K562 (cell line): Measurements from ENCODE around the gene GPR135. TPM values are rescaled to one million over a fixed set of nuclear protein-coding genes. Genes with fewer than 3 reads are reported as not detected.

Experiments
- FOSL1 ChIP-seq: fragments of 200-800 bp; sonication (Bioruptor generic); conservative IDR thresholded peaks from 2 replicates; pipeline ENCODE4 v1.6.1; 2016; ENCODE audit warnings: missing genetic modification characterization, missing compliant biosample characterization
- polyA plus RNA-seq, 8 experiments: library from polyadenylated mRNA; depleted of rRNA in 4 of 8; stranded (reverse) in 5 of 8; unstranded in 3 of 8; fragments of >200 nt; fragmentation: Nextera tagmentation in 2 of 8; fragmentation: Illumina TruSeq in 1 of 8; extraction: Ambion mirVana in 2 of 8; extraction: Trizol in 1 of 8; gene quantifications; 2 replicates each; pipeline versions ENCODE4 v1.2.1 to v1.2.3, GENCODE V29; 2011 to 2014; ENCODE audit warnings: inconsistent platforms in 1 of 8, missing spikeins in 1 of 8
- total RNA-seq, 7 experiments: library from RNA; depleted of rRNA in 6 of 7; stranded (reverse); fragments of >200 nt in 6 of 7; fragmentation: Illumina TruSeq in 2 of 7; extraction: Trizol in 2 of 7; gene quantifications; 2 replicates each; pipeline versions ENCODE4 v1.2.1 to v1.2.3, GENCODE V29; 2011 to 2021; ENCODE audit warnings: low replicate concordance in 1 of 7
- TF ChIP-seq, protein P1 (sequence below), 2 experiments: fragments of 450-650 bp in 1 of 2; sonication (generic) in 1 of 2; formaldehyde crosslinking in 1 of 2; IDR thresholded peaks in 1 of 2; conservative IDR thresholded peaks in 1 of 2; 2 replicates each; pipeline versions ENCODE4 v1.6.1 to v1.8.1; 2016 to 2023; ENCODE audit warnings: mild to moderate bottlenecking in 2 of 2, moderate library complexity in 2 of 2, inconsistent platforms in 1 of 2, missing genetic modification reagents in 1 of 2
- TF ChIP-seq, protein P2 (sequence below): sonication (generic); formaldehyde crosslinking; IDR thresholded peaks from 2 replicates; pipeline ENCODE4 v1.8.1; 2023; ENCODE audit warnings: missing genetic modification reagents, mild to moderate bottlenecking, borderline replicate concordance

GPR135 gene
- total and polyA plus RNA-seq, 9 of the 15 experiments (the other 6 are each of a cell fraction or from before 2014, with no cell fraction given) = 0.06 to 1.6 (median 1.0) TPM

DNA sequence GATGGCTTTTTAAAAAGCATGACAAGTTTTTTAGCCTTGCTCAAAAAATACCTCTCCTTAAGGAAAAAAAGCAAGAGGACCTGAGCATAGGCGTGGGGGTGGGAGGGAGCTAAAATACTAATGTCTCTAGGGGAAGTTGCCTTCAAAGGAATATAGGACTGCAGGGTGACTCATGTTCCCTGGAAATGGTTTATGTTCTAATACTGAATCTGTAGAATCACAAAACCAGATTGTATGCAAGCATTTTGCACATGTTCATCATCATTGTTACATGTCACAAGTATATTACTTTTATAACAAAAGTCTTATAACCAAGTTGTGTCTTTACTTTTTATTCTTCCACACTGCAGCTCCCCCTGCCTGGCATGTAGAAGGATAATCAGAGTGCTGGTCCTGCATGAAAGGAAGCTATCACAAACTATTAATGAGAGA is 36.6 kb downstream of the GPR135 start (continued):
- TF ChIP-seq FOSL1 = peak; percentile 76
- TF ChIP-seq, protein P1, sequence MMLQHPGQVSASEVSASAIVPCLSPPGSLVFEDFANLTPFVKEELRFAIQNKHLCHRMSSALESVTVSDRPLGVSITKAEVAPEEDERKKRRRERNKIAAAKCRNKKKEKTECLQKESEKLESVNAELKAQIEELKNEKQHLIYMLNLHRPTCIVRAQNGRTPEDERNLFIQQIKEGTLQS (IDR thresholded peaks at IDR 0.05) = peak; percentile 23; the same call in 1 of the 2 replicates
- TF ChIP-seq, protein P1 (CRISPR knock-in tag; conservative IDR thresholded peaks at IDR 0.05) = no peak
- TF ChIP-seq, protein P2, sequence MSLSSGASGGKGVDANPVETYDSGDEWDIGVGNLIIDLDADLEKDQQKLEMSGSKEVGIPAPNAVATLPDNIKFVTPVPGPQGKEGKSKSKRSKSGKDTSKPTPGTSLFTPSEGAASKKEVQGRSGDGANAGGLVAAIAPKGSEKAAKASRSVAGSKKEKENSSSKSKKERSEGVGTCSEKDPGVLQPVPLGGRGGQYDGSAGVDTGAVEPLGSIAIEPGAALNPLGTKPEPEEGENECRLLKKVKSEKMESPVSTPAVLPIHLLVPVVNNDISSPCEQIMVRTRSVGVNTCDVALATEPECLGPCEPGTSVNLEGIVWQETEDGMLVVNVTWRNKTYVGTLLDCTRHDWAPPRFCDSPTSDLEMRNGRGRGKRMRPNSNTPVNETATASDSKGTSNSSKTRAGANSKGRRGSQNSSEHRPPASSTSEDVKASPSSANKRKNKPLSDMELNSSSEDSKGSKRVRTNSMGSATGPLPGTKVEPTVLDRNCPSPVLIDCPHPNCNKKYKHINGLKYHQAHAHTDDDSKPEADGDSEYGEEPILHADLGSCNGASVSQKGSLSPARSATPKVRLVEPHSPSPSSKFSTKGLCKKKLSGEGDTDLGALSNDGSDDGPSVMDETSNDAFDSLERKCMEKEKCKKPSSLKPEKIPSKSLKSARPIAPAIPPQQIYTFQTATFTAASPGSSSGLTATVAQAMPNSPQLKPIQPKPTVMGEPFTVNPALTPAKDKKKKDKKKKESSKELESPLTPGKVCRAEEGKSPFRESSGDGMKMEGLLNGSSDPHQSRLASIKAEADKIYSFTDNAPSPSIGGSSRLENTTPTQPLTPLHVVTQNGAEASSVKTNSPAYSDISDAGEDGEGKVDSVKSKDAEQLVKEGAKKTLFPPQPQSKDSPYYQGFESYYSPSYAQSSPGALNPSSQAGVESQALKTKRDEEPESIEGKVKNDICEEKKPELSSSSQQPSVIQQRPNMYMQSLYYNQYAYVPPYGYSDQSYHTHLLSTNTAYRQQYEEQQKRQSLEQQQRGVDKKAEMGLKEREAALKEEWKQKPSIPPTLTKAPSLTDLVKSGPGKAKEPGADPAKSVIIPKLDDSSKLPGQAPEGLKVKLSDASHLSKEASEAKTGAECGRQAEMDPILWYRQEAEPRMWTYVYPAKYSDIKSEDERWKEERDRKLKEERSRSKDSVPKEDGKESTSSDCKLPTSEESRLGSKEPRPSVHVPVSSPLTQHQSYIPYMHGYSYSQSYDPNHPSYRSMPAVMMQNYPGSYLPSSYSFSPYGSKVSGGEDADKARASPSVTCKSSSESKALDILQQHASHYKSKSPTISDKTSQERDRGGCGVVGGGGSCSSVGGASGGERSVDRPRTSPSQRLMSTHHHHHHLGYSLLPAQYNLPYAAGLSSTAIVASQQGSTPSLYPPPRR (CRISPR knock-in tag) = no peak
